Neural cell (in vitro differentiated cells): ENCODE measurements around the gene GMPR. TPM values are rescaled to one million over a fixed set of nuclear protein-coding genes. Genes with fewer than 3 reads are reported as not detected.

ENCODE experiments used
- H2AFZ ChIP-seq: fragments of 200-600, 300-800 bp; sonication (generic), shearing (Covaris generic); 2 replicates; pipeline ENCODE4 v1.6.0; 2014; ENCODE audit warnings: low read depth, mild to moderate bottlenecking, antibody characterized with exemption, low read length, moderate library complexity
- H3F3A ChIP-seq: fragments of 200-600 bp; shearing (Covaris generic); 2 replicates; pipeline ENCODE4 v1.6.1; 2016; ENCODE audit warnings: mild to moderate bottlenecking, moderate library complexity, mixed read lengths, antibody characterized with exemption, low read length; ENCODE audit not compliant: insufficient read depth, poor library complexity, severe bottlenecking
- H3K27ac ChIP-seq: fragments of 200-600, 300-800 bp; sonication (generic), shearing (Covaris generic); 2 replicates; pipeline ENCODE4 v1.5.1; 2014; ENCODE audit warnings: mild to moderate bottlenecking, low read length, moderate library complexity
- H3K27me3 ChIP-seq: fragments of 300-800, 200-600 bp; sonication (generic), shearing (Covaris generic); 2 replicates; pipeline ENCODE4 v1.6.0; 2014; ENCODE audit warnings: mild to moderate bottlenecking, low read depth, low read length, moderate library complexity; ENCODE audit not compliant: insufficient read depth
- H3K36me3 ChIP-seq: fragments of 300-800, 200-600 bp; sonication (generic), shearing (Covaris generic); 2 replicates; pipeline ENCODE4 v1.5.1; 2014; ENCODE audit warnings: mild to moderate bottlenecking, antibody characterized with exemption, low read length, moderate library complexity; ENCODE audit not compliant: insufficient read depth
- H3K4me2 ChIP-seq: fragments of 300-800, 200-600 bp; sonication (generic), shearing (Covaris generic); 2 replicates; pipeline ENCODE4 v1.6.0; 2014; ENCODE audit warnings: mild to moderate bottlenecking, low read length
- H3K4me3 ChIP-seq: fragments of 300-800, 200-600 bp; sonication (generic), shearing (Covaris generic); 2 replicates; pipeline ENCODE4 v1.5.1; 2014; ENCODE audit warnings: mild to moderate bottlenecking, low read length, moderate library complexity
- H3K79me2 ChIP-seq: fragments of 200-600 bp; shearing (Covaris generic); replicated peaks from 2 replicates; pipeline ENCODE4 v1.6.0; 2014; ENCODE audit warnings: mild to moderate bottlenecking, low read length, moderate library complexity; ENCODE audit not compliant: insufficient read depth
- H3K9ac ChIP-seq: fragments of 300-800, 200-600 bp; sonication (generic), shearing (Covaris generic); 2 replicates; pipeline ENCODE4 v1.6.1; 2016; ENCODE audit warnings: mild to moderate bottlenecking, low read length, mixed read lengths
- H3K9me2 ChIP-seq: fragments of 200-600 bp; shearing (Covaris generic); 2 replicates; pipeline ENCODE4 v1.6.1; 2016; ENCODE audit warnings: mild to moderate bottlenecking, low read length, mixed read lengths; ENCODE audit not compliant: insufficient read depth
- H3K9me3 ChIP-seq: fragments of 200-600, 300-800 bp; sonication (generic), shearing (Covaris generic); 2 replicates; pipeline ENCODE4 v1.6.1; 2016; ENCODE audit warnings: mild to moderate bottlenecking, mixed run types, low read length, moderate library complexity, mixed read lengths
- H4K20me1 ChIP-seq: fragments of 200-600 bp; shearing (Covaris generic); 2 replicates; pipeline ENCODE4 v1.6.1; 2016; ENCODE audit warnings: mild to moderate bottlenecking, mixed run types; ENCODE audit not compliant: insufficient read depth
- EP300 ChIP-seq: fragments of 450-650 bp; conservative IDR thresholded peaks from 2 replicates; pipeline ENCODE4 v1.6.1; 2014; ENCODE audit warnings: antibody characterized with exemption, mild to moderate bottlenecking, moderate library complexity; ENCODE audit not compliant: poor library complexity, severe bottlenecking
- EZH2 ChIP-seq: fragments of 200-600, 300-800 bp; shearing (Covaris generic), sonication (generic); IDR thresholded peaks from 2 replicates; pipeline ENCODE4 v1.6.1; 2014; ENCODE audit warnings: antibody characterized with exemption, low read length, borderline replicate concordance, mild to moderate bottlenecking; ENCODE audit not compliant: insufficient read depth, poor library complexity, severe bottlenecking
- POLR2AphosphoS5 ChIP-seq: IDR thresholded peaks from 2 replicates; pipeline ENCODE4 v1.6.1; 2012
- RAD21 ChIP-seq: fragments of 450-650 bp; conservative IDR thresholded peaks from 2 replicates; pipeline ENCODE4 v1.6.1; 2014; ENCODE audit warnings: antibody characterized with exemption, mild to moderate bottlenecking, moderate library complexity
- SMC3 ChIP-seq: fragments of 450-650 bp; conservative IDR thresholded peaks from 2 replicates; pipeline ENCODE4 v1.6.1; 2014; ENCODE audit warnings: antibody characterized with exemption, mild to moderate bottlenecking, moderate library complexity; ENCODE audit not compliant: poor library complexity
- TAF1 ChIP-seq: IDR thresholded peaks from 2 replicates; pipeline ENCODE4 v1.6.1; 2012; ENCODE audit warnings: low read depth
- polyA plus RNA-seq: library from polyadenylated mRNA; depleted of rRNA; stranded (reverse); fragments of >200 nt; gene quantifications from 2 replicates; pipeline ENCODE4 v1.2.3, GENCODE V29; 2014
- TF ChIP-seq, protein P1 (sequence below): IDR thresholded peaks from 2 replicates; pipeline ENCODE4 v1.6.1; 2012; ENCODE audit warnings: borderline replicate concordance
- TF ChIP-seq, protein P2 (sequence below): fragments of 450-650 bp; IDR thresholded peaks from 2 replicates; pipeline ENCODE4 v1.5.1; 2014; ENCODE audit warnings: antibody characterized with exemption, mild to moderate bottlenecking, moderate library complexity; ENCODE audit not compliant: poor library complexity, severe bottlenecking

The GMPR gene
- polyA plus RNA-seq, 1 donor from 2014 or later = not detected

DNA sequence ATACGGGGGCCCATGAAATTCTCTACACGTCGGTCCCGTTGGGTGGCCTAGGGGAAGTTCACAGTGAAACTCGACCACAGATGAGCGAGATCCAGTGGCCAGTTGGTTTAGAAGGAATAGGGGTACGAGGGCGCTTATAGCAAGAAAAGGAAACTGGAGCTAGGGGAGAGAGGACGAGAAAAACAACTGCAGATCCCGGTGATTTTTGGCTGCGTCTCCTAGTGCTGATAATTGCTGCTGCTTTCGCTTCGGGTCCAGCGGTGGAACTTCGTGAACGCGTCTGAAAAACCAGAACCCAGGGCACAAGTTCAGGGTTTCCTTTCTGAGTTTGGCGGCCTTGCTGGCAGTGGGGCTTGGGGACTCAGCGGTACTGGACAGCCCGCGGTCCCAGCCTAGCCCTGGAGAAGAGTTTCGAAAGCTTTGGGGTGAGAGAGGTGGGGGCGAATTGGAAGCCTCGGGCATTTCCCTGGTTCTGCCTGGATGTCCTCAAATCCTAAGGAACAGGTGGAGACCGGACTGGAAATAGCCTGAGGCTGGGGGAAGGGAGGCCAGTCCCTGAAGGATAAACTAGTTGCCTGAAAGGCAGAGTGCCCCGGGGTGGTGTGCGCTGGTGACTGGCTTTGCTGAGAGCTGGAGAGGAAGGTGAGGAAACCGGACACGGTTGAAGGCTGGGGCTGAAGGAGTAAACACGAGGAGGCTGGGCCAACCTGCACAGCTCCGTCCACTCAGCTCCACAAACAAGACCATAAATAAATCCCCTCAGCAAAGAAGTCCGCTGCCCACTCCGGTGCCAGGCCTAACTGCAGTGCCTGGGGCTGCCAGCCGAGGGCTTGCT, 793 bp downstream of the GMPR start:
- no peaks in the 10 kb centered on the region for H3K79me2 ChIP-seq
- no peaks in the 10 kb centered on the region for H4K20me1 ChIP-seq
- TF ChIP-seq EZH2 (no peak), TAF1 (peak; percentile 8)
- H3K4me3 ChIP-seq = peak overlapping the region; percentile 72
- no peaks in the 10 kb centered on the region for H3K9me3 ChIP-seq
- peaks cover 31% of the 10 kb centered on the region for H3K27me3 ChIP-seq
- no peaks in the 10 kb centered on the region for H3K9me2 ChIP-seq
- H3K9ac ChIP-seq = peak overlapping the region; percentile 47
- H2AFZ ChIP-seq = no peak overlapping the region
- H3F3A ChIP-seq = no peaks in the 10 kb centered on the region
- H3K4me2 ChIP-seq = peak overlapping the region; percentile 30
- no peaks in the 10 kb centered on the region for H3K36me3 ChIP-seq
- H3K27ac ChIP-seq = no peak overlapping the region

DNA sequence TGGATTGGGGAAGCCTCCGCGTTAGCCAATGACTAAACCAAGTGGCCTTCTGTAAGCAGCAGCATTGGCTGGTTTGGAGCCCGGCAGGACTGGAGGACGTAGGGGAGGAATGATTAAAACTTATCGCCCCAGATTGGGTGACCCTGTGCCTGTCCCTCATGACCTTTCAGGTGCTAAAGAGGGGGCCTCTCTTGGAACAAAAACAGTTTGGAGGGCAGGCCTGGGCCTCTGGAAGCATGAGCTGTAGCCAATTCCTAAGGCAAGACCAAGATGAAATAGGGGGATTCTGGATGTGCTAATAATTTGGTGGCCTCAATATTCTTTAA, 1.4 kb downstream of the GMPR start:
- Histone ChIP-seq H3K27me3 (peaks cover 31% of the 10 kb centered on the region), H3K4me3 (no peak overlapping the region), H3K79me2 (no peaks in the 10 kb centered on the region), H3K9ac (no peak overlapping the region), H3K36me3 (no peaks in the 10 kb centered on the region), H3K9me2 (no peaks in the 10 kb centered on the region), H3K27ac (no peak overlapping the region), H3K4me2 (no peak overlapping the region), H2AFZ (no peak overlapping the region), H4K20me1 (no peaks in the 10 kb centered on the region), H3F3A (no peaks in the 10 kb centered on the region), H3K9me3 (no peaks in the 10 kb centered on the region)
- TF ChIP-seq RAD21 = no peak
- TF ChIP-seq SMC3 = no peak
- TF ChIP-seq, protein P1, sequence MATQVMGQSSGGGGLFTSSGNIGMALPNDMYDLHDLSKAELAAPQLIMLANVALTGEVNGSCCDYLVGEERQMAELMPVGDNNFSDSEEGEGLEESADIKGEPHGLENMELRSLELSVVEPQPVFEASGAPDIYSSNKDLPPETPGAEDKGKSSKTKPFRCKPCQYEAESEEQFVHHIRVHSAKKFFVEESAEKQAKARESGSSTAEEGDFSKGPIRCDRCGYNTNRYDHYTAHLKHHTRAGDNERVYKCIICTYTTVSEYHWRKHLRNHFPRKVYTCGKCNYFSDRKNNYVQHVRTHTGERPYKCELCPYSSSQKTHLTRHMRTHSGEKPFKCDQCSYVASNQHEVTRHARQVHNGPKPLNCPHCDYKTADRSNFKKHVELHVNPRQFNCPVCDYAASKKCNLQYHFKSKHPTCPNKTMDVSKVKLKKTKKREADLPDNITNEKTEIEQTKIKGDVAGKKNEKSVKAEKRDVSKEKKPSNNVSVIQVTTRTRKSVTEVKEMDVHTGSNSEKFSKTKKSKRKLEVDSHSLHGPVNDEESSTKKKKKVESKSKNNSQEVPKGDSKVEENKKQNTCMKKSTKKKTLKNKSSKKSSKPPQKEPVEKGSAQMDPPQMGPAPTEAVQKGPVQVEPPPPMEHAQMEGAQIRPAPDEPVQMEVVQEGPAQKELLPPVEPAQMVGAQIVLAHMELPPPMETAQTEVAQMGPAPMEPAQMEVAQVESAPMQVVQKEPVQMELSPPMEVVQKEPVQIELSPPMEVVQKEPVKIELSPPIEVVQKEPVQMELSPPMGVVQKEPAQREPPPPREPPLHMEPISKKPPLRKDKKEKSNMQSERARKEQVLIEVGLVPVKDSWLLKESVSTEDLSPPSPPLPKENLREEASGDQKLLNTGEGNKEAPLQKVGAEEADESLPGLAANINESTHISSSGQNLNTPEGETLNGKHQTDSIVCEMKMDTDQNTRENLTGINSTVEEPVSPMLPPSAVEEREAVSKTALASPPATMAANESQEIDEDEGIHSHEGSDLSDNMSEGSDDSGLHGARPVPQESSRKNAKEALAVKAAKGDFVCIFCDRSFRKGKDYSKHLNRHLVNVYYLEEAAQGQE = no peak
- no peak for TF ChIP-seq EZH2
- TF ChIP-seq, protein P2, sequence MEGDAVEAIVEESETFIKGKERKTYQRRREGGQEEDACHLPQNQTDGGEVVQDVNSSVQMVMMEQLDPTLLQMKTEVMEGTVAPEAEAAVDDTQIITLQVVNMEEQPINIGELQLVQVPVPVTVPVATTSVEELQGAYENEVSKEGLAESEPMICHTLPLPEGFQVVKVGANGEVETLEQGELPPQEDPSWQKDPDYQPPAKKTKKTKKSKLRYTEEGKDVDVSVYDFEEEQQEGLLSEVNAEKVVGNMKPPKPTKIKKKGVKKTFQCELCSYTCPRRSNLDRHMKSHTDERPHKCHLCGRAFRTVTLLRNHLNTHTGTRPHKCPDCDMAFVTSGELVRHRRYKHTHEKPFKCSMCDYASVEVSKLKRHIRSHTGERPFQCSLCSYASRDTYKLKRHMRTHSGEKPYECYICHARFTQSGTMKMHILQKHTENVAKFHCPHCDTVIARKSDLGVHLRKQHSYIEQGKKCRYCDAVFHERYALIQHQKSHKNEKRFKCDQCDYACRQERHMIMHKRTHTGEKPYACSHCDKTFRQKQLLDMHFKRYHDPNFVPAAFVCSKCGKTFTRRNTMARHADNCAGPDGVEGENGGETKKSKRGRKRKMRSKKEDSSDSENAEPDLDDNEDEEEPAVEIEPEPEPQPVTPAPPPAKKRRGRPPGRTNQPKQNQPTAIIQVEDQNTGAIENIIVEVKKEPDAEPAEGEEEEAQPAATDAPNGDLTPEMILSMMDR = no peak
- no peak for TF ChIP-seq EP300
- no peak for TF ChIP-seq TAF1
- no peak for TF ChIP-seq POLR2AphosphoS5
